ENCODE measurements around the gene TNFSF12.
A peak's percentile ranks its signal among the peaks of the same experiment; 100 is the strongest.

Gene TNFSF12

GRCh38 chr17:7583253-7584109 is 34.6 kb downstream of the TNFSF12 start, which contains the start of gene MPDU1:
MPDU1 (plus strand) TSS chr17:7583852; CDS start chr17:7583863, 11 bp downstream.
- no peaks in the 10 kb centered on the region for H3K9me3 Mint-ChIP-seq
- H3K4me1 Mint-ChIP-seq: peaks cover 83% of the 10 kb centered on the region
- H3K4me3 Mint-ChIP-seq: peak within 1 kb of the TSS; percentile 99
- peaks cover 30% of the 10 kb centered on the region for H3K36me3 Mint-ChIP-seq (ENCODE audit: low read depth)
- H3K27ac Mint-ChIP-seq: peak within 1 kb of the TSS; percentile 100
- no peaks in the 10 kb centered on the region for H3K27me3 Mint-ChIP-seq (ENCODE audit: low read depth, poor library complexity)
- no peak for TF ChIP-seq CTCF (IDR thresholded peaks at IDR 0.05)
- DNase-seq: peak; percentile 94

- peaks cover 67% of the 10 kb centered on the region for H3K4me1 Mint-ChIP-seq
- no peaks in the 10 kb centered on the region for H3K27me3 Mint-ChIP-seq (ENCODE audit: low read depth, poor library complexity)
- peaks cover 23% of the 10 kb centered on the region for H3K36me3 Mint-ChIP-seq (ENCODE audit: low read depth)
- H3K9me3 Mint-ChIP-seq: no peaks in the 10 kb centered on the region
- no peak overlapping the region for H3K27ac Mint-ChIP-seq
- H3K4me3 Mint-ChIP-seq: no peak overlapping the region
- TF ChIP-seq CTCF (IDR thresholded peaks at IDR 0.05): no peak
- no peak for DNase-seq
Measured at GRCh38 chr17:7586673-7587419, 38.0 kb downstream of the TNFSF12 start.

GRCh38 chr17:7587420-7588151 is 38.7 kb downstream of the TNFSF12 start:
- H3K27ac Mint-ChIP-seq: no peak overlapping the region
- H3K4me1 Mint-ChIP-seq: peaks cover 60% of the 10 kb centered on the region
- H3K36me3 Mint-ChIP-seq (ENCODE audit: low read depth): peaks cover 25% of the 10 kb centered on the region
- H3K4me3 Mint-ChIP-seq: no peak overlapping the region
- no peak for TF ChIP-seq CTCF (IDR thresholded peaks at IDR 0.05)
- no peak for DNase-seq
- no peaks in the 10 kb centered on the region for H3K27me3 Mint-ChIP-seq (ENCODE audit: low read depth, poor library complexity)
- no peaks in the 10 kb centered on the region for H3K9me3 Mint-ChIP-seq

- Mint-ChIP-seq H3K9me3 (no peaks in the 10 kb centered on the region), H3K4me3 (no peak overlapping the region), H3K4me1 (peaks cover 54% of the 10 kb centered on the region), H3K36me3 (ENCODE audit: low read depth) (peaks cover 33% of the 10 kb centered on the region), H3K27ac (no peak overlapping the region), H3K27me3 (ENCODE audit: low read depth, poor library complexity) (no peaks in the 10 kb centered on the region)
- no peak for DNase-seq
- TF ChIP-seq CTCF (IDR thresholded peaks at IDR 0.05): no peak
Measured at GRCh38 chr17:7588553-7589203, 39.8 kb downstream of the TNFSF12 start.

- DNase-seq: peak; percentile 79
- H3K9me3 Mint-ChIP-seq: no peaks in the 10 kb centered on the region
- no peak overlapping the region for H3K27ac Mint-ChIP-seq
- peak; percentile 77 for TF ChIP-seq CTCF (IDR thresholded peaks at IDR 0.05)
- peaks cover 47% of the 10 kb centered on the region for H3K4me1 Mint-ChIP-seq
- H3K4me3 Mint-ChIP-seq: no peak overlapping the region
- H3K36me3 Mint-ChIP-seq (ENCODE audit: low read depth): peaks cover 40% of the 10 kb centered on the region
- no peaks in the 10 kb centered on the region for H3K27me3 Mint-ChIP-seq (ENCODE audit: low read depth, poor library complexity)
Measured at GRCh38 chr17:7589204-7589868, 40.5 kb downstream of the TNFSF12 start.

Data from nephron progenitor cell (in vitro differentiated cells).